ENCODE data around the gene TPH2.

Gene TPH2

DNA sequence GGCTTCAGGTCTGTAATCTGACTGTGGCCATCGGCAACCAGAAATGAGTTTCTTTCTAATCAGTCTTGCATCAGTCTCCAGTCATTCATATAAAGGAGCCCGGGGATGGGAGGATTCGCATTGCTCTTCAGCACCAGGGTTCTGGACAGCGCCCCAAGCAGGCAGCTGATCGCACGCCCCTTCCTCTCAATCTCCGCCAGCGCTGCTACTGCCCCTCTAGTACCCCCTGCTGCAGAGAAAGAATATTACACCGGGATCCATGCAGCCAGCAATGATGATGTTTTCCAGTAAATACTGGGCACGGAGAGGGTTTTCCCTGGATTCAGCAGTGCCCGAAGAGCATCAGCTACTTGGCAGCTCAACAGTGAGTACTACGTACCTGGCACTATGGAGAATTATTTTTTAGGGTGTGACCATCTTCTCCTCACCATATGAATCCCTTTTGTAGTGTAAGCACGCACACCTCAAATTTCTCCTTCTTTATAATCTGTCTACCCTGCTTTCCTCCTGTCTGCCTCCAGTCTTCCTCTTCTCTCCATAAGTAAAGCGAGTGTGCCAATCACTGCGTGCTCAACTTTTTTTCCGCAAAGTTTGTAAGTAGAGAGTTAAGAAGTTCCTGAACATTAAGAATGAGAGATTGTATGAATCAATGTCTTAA lies at the start of gene TPH2:
Gene TPH2 (plus strand): TSS at position 118 of the 658 bp plus-strand sequence. CDS start 142 bp downstream, at position 260.
- H3K4me1 ChIP-seq (ENCODE audit: control insufficient read depth, insufficient read depth, low read length), result peaks cover 3% of the 10 kb centered on the region
- H3K9ac ChIP-seq (ENCODE audit: low read depth, low read length), result no peak within 1 kb of the TSS
- H3K9me3 ChIP-seq (ENCODE audit: control insufficient read depth, insufficient read depth, low read length), result no peaks in the 10 kb centered on the region
- H3K27me3 ChIP-seq (ENCODE audit: control insufficient read depth, insufficient read depth, low read length), result no peaks in the 10 kb centered on the region
- H3K4me3 ChIP-seq (ENCODE audit: low read depth, low read length), result no peak within 1 kb of the TSS
- no peaks in the 10 kb centered on the region for H3K36me3 ChIP-seq (ENCODE audit: control insufficient read depth, insufficient read depth, low read length)

DNA sequence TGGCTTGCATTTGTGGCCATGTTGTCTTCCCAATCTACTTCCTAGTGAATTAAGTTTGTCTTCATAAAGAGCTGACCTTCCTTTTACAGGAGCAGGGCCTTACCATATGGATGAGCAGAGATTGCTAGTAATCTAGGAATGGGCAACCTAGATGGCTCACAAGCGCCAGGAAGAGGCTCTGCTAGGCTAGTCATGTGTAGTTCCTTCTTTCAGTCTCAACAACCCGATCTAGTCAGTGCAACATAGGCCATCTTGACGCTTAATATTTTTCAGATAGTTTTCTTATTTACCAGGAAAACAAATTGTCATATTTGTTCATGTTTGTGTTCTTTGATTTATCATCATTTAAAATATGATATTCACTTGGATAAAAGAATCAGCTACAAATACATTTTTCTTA lies 48.2 kb upstream of the TPH2 start:
- Histone ChIP-seq H3K4me1 (ENCODE audit: control insufficient read depth, insufficient read depth, low read length) (no peaks in the 10 kb centered on the region), H3K9me3 (ENCODE audit: control insufficient read depth, insufficient read depth, low read length) (no peaks in the 10 kb centered on the region), H3K27me3 (ENCODE audit: control insufficient read depth, insufficient read depth, low read length) (no peaks in the 10 kb centered on the region), H3K4me3 (ENCODE audit: low read depth, low read length) (no peak overlapping the region), H3K36me3 (ENCODE audit: control insufficient read depth, insufficient read depth, low read length) (no peaks in the 10 kb centered on the region), H3K9ac (ENCODE audit: low read depth, low read length) (no peak overlapping the region)

DNA sequence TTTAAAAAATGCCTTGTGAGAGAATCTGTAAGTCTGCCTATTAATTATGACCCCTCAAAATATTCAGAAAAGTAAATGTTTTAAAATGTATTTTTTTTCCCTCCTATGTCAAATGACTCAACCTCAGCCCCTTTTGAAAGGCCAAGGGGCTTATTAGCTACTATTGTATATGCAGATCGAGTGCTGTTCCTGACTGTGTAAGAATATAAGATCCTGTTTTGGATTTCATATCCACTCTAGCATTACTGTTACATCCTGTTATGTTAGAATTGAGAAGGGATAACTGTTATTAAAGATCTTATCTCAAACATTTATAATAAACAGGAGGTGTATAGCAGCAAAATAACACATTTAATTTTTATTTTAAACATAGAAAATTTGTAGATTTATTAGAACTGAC lies 46.6 kb upstream of the TPH2 start:
- no peak overlapping the region for H3K9ac ChIP-seq (ENCODE audit: low read depth, low read length)
- no peaks in the 10 kb centered on the region for H3K36me3 ChIP-seq (ENCODE audit: control insufficient read depth, insufficient read depth, low read length)
- no peaks in the 10 kb centered on the region for H3K27me3 ChIP-seq (ENCODE audit: control insufficient read depth, insufficient read depth, low read length)
- no peaks in the 10 kb centered on the region for H3K4me1 ChIP-seq (ENCODE audit: control insufficient read depth, insufficient read depth, low read length)
- no peaks in the 10 kb centered on the region for H3K9me3 ChIP-seq (ENCODE audit: control insufficient read depth, insufficient read depth, low read length)
- H3K4me3 ChIP-seq (ENCODE audit: low read depth, low read length), result no peak overlapping the region

DNA sequence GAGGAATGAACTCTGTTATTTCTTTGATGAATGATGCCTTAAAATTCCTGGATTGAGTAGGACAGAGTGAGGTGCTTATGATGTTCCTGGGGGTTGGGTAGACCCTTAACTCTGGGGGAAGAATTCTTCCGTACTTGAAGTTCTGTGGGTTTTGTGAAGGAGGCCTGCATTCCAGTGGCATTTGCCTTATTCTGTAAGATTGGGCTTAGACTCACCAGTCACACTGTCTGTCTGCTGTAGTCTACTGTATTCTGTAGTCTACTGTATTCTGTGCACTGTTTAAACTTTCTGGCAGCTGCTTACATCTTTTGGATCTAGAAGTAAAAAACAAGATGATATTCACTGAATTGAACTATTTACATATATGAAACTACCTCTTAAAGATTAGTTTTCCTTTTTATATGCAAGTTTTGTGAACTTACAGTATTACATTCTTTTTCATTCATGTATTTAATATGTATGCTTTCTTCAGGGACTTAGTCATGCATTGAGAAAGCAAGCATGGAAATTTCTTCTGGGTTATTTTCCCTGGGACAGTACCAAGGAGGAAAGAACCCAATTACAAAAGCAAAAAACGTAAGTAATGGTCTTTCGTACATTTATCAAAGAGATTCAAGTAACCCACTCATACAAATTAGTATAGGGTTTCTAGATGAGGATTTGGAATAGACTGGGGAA lies 42.3 kb upstream of the TPH2 start:
- no peaks in the 10 kb centered on the region for H3K27me3 ChIP-seq (ENCODE audit: control insufficient read depth, insufficient read depth, low read length)

DNA sequence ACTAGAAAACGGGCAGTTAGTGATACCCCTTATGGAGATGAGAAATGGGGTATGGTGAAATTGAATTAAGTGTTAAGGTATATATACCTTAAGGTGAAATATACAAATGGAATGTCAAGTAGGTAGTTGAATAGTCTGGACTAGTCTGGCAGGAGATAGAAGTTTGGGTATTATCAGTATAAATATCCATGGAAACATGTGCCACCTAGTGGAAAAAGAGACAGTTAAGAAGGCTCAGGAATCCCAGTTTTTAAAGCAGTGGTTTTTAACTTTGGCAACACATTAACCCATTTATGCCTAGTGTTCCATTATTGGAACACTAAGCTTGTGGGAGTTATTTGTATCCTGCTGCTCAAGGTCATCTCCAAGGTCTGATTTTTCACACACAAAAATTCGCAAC lies 38.6 kb upstream of the TPH2 start:
- no peak overlapping the region for H3K4me3 ChIP-seq (ENCODE audit: low read depth, low read length)
- H3K9me3 ChIP-seq (ENCODE audit: control insufficient read depth, insufficient read depth, low read length), result no peaks in the 10 kb centered on the region
- H3K36me3 ChIP-seq (ENCODE audit: control insufficient read depth, insufficient read depth, low read length), result peaks cover 2% of the 10 kb centered on the region
- H3K9ac ChIP-seq (ENCODE audit: low read depth, low read length), result no peak overlapping the region
- no peaks in the 10 kb centered on the region for H3K4me1 ChIP-seq (ENCODE audit: control insufficient read depth, insufficient read depth, low read length)
- H3K27me3 ChIP-seq (ENCODE audit: control insufficient read depth, insufficient read depth, low read length), result no peaks in the 10 kb centered on the region

More for the DNA sequence above, 42.3 kb upstream of the TPH2 start:
- Histone ChIP-seq H3K9ac (ENCODE audit: low read depth, low read length) (no peak overlapping the region), H3K36me3 (ENCODE audit: control insufficient read depth, insufficient read depth, low read length) (no peaks in the 10 kb centered on the region), H3K4me1 (ENCODE audit: control insufficient read depth, insufficient read depth, low read length) (no peaks in the 10 kb centered on the region), H3K4me3 (ENCODE audit: low read depth, low read length) (no peak overlapping the region), H3K9me3 (ENCODE audit: control insufficient read depth, insufficient read depth, low read length) (no peaks in the 10 kb centered on the region)

DNA sequence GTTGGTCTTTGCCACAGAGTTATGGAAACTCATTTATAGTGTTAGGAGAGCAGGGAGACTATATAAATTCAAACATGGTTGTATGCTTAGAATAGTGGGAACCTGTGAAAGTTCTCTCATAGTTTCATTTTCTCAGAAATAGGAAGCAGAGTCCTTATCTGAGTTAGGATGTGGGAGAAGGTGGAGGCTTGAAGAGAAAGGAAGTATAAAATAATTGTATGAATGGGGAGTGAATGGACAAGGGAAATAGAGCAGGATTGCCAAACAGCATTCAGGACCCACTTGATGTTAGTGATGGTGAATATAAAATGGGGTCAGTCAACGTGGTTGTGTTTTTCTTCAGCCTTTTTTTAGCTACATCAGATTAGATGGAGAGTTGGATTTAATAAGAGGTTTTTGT lies 34.0 kb upstream of the TPH2 start:
- peaks cover 2% of the 10 kb centered on the region for H3K36me3 ChIP-seq (ENCODE audit: control insufficient read depth, insufficient read depth, low read length)
- no peak overlapping the region for H3K4me3 ChIP-seq (ENCODE audit: low read depth, low read length)
- no peaks in the 10 kb centered on the region for H3K27me3 ChIP-seq (ENCODE audit: control insufficient read depth, insufficient read depth, low read length)
- H3K9me3 ChIP-seq (ENCODE audit: control insufficient read depth, insufficient read depth, low read length), result no peaks in the 10 kb centered on the region
- H3K9ac ChIP-seq (ENCODE audit: low read depth, low read length), result no peak overlapping the region
- no peaks in the 10 kb centered on the region for H3K4me1 ChIP-seq (ENCODE audit: control insufficient read depth, insufficient read depth, low read length)

DNA sequence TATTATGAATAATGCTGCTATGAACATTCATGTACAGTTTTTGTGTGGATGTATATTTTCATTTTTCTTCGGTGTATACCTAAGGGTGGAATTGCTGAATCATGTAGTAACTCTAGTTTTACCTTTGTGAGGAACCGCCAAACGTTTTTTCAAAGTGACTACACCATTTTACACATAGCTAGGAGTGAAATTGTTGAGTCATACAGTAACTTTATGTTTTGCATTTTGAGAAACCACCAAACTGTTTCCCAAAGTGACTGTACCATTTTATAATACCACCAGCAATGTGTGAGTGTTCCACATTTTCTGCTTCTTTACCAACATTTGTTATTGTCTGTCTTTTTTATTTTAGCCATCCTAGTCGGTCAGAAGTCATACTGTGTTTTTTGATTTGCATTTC lies 3.1 kb upstream of the TPH2 start:
- H3K9me3 ChIP-seq (ENCODE audit: control insufficient read depth, insufficient read depth, low read length), result no peaks in the 10 kb centered on the region
- no peak overlapping the region for H3K4me3 ChIP-seq (ENCODE audit: low read depth, low read length)
- H3K9ac ChIP-seq (ENCODE audit: low read depth, low read length), result no peak overlapping the region
- no peaks in the 10 kb centered on the region for H3K36me3 ChIP-seq (ENCODE audit: control insufficient read depth, insufficient read depth, low read length)
- H3K4me1 ChIP-seq (ENCODE audit: control insufficient read depth, insufficient read depth, low read length), result no peaks in the 10 kb centered on the region
- no peaks in the 10 kb centered on the region for H3K27me3 ChIP-seq (ENCODE audit: control insufficient read depth, insufficient read depth, low read length)

DNA sequence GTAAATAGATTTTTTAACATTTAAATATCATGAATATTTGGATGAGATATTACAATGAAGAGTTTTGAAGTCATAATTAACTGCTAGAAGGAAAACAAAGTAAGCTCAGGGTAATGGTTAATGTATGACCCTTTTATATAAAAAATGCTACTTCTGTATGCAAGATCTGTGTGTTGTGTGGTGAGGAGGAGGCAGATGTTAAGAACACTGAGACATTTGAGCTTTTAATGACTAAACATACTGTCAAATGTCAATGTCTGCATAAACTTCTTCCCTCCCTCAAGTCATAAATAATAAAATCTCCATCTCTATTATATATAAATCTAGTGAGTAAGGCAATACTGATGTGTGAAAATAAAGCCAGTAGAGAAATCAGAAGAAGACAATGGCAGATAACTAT lies 1.4 kb downstream of the TPH2 start:
- Histone ChIP-seq H3K36me3 (ENCODE audit: control insufficient read depth, insufficient read depth, low read length) (no peaks in the 10 kb centered on the region), H3K9me3 (ENCODE audit: control insufficient read depth, insufficient read depth, low read length) (no peaks in the 10 kb centered on the region), H3K9ac (ENCODE audit: low read depth, low read length) (no peak overlapping the region), H3K4me1 (ENCODE audit: control insufficient read depth, insufficient read depth, low read length) (peaks cover 7% of the 10 kb centered on the region), H3K27me3 (ENCODE audit: control insufficient read depth, insufficient read depth, low read length) (no peaks in the 10 kb centered on the region), H3K4me3 (ENCODE audit: low read depth, low read length) (no peak overlapping the region)

DNA sequence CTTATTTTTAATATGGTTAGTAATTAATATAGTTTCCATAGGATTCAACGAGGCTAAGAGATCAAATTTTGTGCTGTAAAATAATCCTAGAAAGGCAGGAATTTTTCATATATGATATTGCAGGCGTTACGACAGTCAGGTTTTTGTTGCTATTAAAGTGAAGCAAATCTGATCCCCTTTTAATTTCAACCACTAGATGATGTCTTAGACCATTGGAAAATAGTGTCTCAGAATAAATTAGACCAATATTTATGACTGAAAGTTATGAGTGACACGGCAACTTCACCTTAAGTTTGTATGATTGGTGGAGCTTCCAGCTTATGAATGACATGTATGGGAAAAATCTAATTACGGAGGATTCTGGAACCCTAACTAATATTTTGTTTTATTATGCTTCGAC lies 2.5 kb downstream of the TPH2 start:
- no peaks in the 10 kb centered on the region for H3K36me3 ChIP-seq (ENCODE audit: control insufficient read depth, insufficient read depth, low read length)
- H3K9me3 ChIP-seq (ENCODE audit: control insufficient read depth, insufficient read depth, low read length), result no peaks in the 10 kb centered on the region
- H3K4me1 ChIP-seq (ENCODE audit: control insufficient read depth, insufficient read depth, low read length), result peaks cover 7% of the 10 kb centered on the region
- no peaks in the 10 kb centered on the region for H3K27me3 ChIP-seq (ENCODE audit: control insufficient read depth, insufficient read depth, low read length)
- no peak overlapping the region for H3K4me3 ChIP-seq (ENCODE audit: low read depth, low read length)
- H3K9ac ChIP-seq (ENCODE audit: low read depth, low read length), result no peak overlapping the region

DNA sequence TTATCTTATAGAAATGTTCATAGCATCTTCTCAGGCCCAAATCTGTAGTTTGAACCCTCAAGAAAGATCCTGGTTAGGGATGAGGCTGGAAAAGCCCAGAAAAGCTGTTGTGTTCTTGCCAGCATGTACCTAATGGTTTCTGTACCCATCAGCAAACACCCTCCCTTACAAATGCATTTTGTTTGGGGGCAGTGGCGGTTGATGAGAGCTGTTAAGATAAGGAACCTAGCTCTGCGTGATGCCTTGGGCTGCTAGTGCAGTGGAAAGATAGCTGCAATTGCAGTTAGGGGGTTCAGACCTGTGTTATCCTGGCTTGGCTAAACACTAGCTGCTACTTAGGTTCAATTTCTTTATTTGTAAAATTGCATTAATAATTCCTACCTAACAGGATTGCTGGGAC lies 3.6 kb downstream of the TPH2 start:
- no peaks in the 10 kb centered on the region for H3K27me3 ChIP-seq (ENCODE audit: control insufficient read depth, insufficient read depth, low read length)
- H3K9me3 ChIP-seq (ENCODE audit: control insufficient read depth, insufficient read depth, low read length), result no peaks in the 10 kb centered on the region
- H3K9ac ChIP-seq (ENCODE audit: low read depth, low read length), result no peak overlapping the region
- no peak overlapping the region for H3K4me3 ChIP-seq (ENCODE audit: low read depth, low read length)
- H3K4me1 ChIP-seq (ENCODE audit: control insufficient read depth, insufficient read depth, low read length), result peaks cover 14% of the 10 kb centered on the region
- no peaks in the 10 kb centered on the region for H3K36me3 ChIP-seq (ENCODE audit: control insufficient read depth, insufficient read depth, low read length)

DNA sequence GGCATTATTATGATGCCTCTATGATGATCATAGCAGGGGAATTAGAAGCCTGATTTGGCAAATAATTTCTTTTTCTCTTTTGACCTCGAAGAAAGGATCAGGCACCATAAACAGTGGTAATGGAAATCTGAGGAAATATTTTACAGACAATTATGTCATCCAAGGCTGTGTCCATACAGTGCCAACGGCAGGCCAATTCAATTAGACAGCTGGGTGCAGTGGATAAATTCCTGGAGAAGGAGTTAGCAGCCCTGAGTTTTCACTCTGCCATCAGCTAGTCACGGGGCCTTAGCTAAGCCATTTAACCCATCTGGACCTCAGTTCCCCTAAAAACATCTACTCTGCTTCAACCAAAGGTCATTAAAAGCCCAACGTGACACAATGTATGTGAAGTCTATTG lies 4.1 kb downstream of the TPH2 start:
- peaks cover 19% of the 10 kb centered on the region for H3K4me1 ChIP-seq (ENCODE audit: control insufficient read depth, insufficient read depth, low read length)
- no peaks in the 10 kb centered on the region for H3K27me3 ChIP-seq (ENCODE audit: control insufficient read depth, insufficient read depth, low read length)
- H3K9ac ChIP-seq (ENCODE audit: low read depth, low read length), result no peak overlapping the region
- no peak overlapping the region for H3K4me3 ChIP-seq (ENCODE audit: low read depth, low read length)
- H3K9me3 ChIP-seq (ENCODE audit: control insufficient read depth, insufficient read depth, low read length), result no peaks in the 10 kb centered on the region
- H3K36me3 ChIP-seq (ENCODE audit: control insufficient read depth, insufficient read depth, low read length), result no peaks in the 10 kb centered on the region

DNA sequence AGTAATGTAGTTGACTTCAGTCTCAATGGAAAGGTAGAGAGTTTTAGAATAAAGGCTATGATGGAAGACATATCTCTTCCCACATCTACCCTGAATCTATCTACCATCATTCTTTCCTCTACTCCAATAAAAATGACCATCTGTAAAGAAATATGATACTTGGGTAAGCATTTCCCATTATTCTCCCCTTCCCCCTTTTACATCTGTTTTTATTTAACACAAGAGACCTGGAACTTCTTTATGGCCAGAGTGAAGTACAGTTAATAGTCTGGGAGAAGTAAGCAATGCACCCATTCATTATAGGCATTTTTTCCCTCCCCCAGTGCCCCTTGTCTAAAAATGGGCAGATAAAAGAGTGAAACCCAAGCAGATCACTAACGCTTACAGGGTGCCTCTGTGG lies 6.5 kb downstream of the TPH2 start:
- H3K9ac ChIP-seq (ENCODE audit: low read depth, low read length), result no peak overlapping the region
- no peak overlapping the region for H3K4me3 ChIP-seq (ENCODE audit: low read depth, low read length)
- no peaks in the 10 kb centered on the region for H3K9me3 ChIP-seq (ENCODE audit: control insufficient read depth, insufficient read depth, low read length)
- H3K36me3 ChIP-seq (ENCODE audit: control insufficient read depth, insufficient read depth, low read length), result no peaks in the 10 kb centered on the region
- peaks cover 40% of the 10 kb centered on the region for H3K4me1 ChIP-seq (ENCODE audit: control insufficient read depth, insufficient read depth, low read length)
- H3K27me3 ChIP-seq (ENCODE audit: control insufficient read depth, insufficient read depth, low read length), result no peaks in the 10 kb centered on the region

Measured in iPS-15b (cell line).